Measurements from ENCODE around the gene GAS2L1.

The GAS2L1 gene

GRCh38 chr22:29327089-29327764 is 20.8 kb downstream of the GAS2L1 start:
- DNase-seq (ENCODE audit: low read depth in 2 of 2): no peak

- no peak for DNase-seq (ENCODE audit: low read depth in 2 of 2)
Measured at GRCh38 chr22:29328055-29328454, 21.6 kb downstream of the GAS2L1 start.

- DNase-seq (ENCODE audit: low read depth in 2 of 2): no peak
Measured at GRCh38 chr22:29328566-29329500, 22.4 kb downstream of the GAS2L1 start.

- no peak for DNase-seq (ENCODE audit: low read depth in 2 of 2)
Measured at GRCh38 chr22:29329581-29329980, 23.1 kb downstream of the GAS2L1 start.

GRCh38 chr22:29330291-29330690 is 23.8 kb downstream of the GAS2L1 start:
- no peak for DNase-seq (ENCODE audit: low read depth in 2 of 2)

- no peak for DNase-seq (ENCODE audit: low read depth in 2 of 2)
Measured at GRCh38 chr22:29330753-29331152, 24.3 kb downstream of the GAS2L1 start.

- DNase-seq (ENCODE audit: low read depth in 2 of 2): no peak
Measured at GRCh38 chr22:29331213-29331612, 24.8 kb downstream of the GAS2L1 start.

GRCh38 chr22:29331658-29332300 is 25.3 kb downstream of the GAS2L1 start:
- no peak for DNase-seq (ENCODE audit: low read depth in 2 of 2)

GRCh38 chr22:29332886-29333496 is 26.5 kb downstream of the GAS2L1 start:
- no peak for DNase-seq (ENCODE audit: low read depth in 2 of 2)

- no peak for DNase-seq (ENCODE audit: low read depth in 2 of 2)
Measured at GRCh38 chr22:29334148-29334547, 27.7 kb downstream of the GAS2L1 start.

GRCh38 chr22:29334696-29335344 is 28.4 kb downstream of the GAS2L1 start:
- no peak for DNase-seq (ENCODE audit: low read depth in 2 of 2)

GRCh38 chr22:29335656-29336055 is 29.2 kb downstream of the GAS2L1 start:
- DNase-seq (ENCODE audit: low read depth in 2 of 2): no peak

GRCh38 chr22:29336751-29337490 is 30.5 kb downstream of the GAS2L1 start:
- no peak for DNase-seq (ENCODE audit: low read depth in 2 of 2)

GRCh38 chr22:29337631-29338284 is 31.3 kb downstream of the GAS2L1 start:
- DNase-seq (ENCODE audit: low read depth in 2 of 2): no peak

GRCh38 chr22:29338398-29338797 is 31.9 kb downstream of the GAS2L1 start:
- DNase-seq (ENCODE audit: low read depth in 2 of 2): no peak

- DNase-seq (ENCODE audit: low read depth in 2 of 2): no peak
Measured at GRCh38 chr22:29339381-29340235, 33.2 kb downstream of the GAS2L1 start.

- no peak for DNase-seq (ENCODE audit: low read depth in 2 of 2)
Measured at GRCh38 chr22:29340566-29340965, 34.1 kb downstream of the GAS2L1 start.

GRCh38 chr22:29341056-29341848 is 34.8 kb downstream of the GAS2L1 start:
- no peak for DNase-seq (ENCODE audit: low read depth in 2 of 2)

GRCh38 chr22:29341849-29342127 is 35.3 kb downstream of the GAS2L1 start:
- no peak for DNase-seq (ENCODE audit: low read depth in 2 of 2)
